GDM1 (cell line): ENCODE data around the gene ENTPD7.
"Not testable (repeated sequence)": the region's sequence is repeated elsewhere in the genome, so short reads cannot be mapped to it uniquely, and the experiment has no call there.

Experiments
- DNase-seq: peaks from one replicate; lab custom pipeline; 2025; lab: John Stamatoyannopoulos, UW

ENTPD7 gene

DNA sequence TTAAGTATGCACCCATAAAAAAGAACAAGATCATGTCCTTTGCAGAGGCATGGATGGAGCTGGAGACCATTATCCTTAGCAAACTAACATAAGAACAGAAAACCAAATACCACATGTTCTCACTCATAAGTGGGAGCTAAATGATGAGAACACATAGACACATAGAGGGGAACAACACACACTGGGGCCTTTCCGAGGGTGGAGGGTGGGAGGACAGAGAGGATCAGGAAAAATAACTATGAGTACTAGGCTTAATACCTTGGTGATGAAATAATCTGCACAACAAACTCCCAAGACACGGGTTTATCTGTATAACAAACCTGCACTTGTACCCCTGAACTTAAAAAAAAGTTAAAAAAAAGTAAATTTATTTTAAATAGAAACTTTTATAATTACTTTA lies 86.9 kb downstream of the ENTPD7 start:
- DNase-seq, result not testable (repeated sequence)

DNA sequence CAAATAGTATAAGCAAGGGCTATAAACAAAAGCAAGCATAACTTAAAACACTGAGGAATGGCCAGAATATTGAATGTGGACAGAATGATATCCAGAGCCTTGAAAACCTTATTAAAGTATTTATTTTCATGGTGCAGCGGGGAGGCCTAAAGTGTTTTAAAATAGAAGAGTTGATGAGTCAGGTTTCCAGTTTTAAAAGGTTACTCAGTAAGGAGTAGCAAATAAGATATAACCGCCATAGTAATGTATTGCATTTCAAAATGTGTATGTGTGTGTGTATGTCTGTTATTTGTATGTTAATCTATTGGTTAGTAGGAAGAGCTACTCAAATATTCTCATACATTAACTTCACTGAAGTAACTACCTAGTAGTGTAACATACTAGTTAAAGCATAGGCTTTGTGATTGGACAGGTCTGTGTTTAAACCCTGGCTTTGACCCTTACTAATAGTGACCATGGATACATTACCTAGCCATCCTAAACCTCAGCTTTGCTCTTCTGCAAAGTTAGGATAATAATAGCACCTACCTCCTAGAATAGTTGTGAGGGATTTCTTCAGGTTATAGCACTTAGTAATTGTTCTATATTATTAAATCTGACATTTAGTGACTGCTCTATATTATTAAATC lies 89.6 kb downstream of the ENTPD7 start:
- DNase-seq, result no peak

DNA sequence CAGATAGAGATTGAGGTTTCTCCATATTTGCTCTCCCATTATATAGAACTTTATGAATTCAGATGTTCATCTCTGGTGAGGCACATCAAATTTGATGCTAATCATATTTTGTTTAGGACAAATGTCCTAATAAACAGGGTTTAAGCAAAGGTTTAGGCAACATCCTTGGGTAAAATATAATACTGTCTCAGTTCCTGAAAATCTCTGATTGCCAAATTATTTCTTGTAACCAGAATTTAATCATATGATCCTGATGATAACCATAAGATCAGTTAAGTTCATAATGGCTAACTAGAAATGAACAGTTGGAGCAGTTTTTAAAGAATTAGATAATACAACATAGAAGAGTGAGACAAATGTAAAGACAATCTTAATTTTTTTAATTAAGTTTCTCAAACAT lies 91.3 kb downstream of the ENTPD7 start:
- no peak for DNase-seq

DNA sequence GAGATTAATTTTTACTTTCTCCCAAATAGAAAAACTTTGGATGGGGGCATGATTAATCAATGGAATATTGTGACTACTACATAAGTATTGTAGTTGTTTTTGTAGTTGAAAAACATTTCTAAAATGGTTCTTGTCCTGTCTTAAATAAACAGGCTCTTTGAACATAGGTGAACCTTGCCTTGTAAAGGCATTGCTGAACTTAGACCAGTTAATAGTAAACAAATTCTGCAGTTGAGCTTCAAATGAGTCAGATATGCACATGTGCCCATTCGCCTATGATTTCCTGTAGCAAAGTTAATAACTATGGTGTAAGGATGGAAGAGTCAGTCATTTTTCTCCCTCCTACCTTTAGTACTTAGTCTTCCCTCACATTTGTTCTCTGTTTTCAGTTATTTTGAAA lies 95.4 kb downstream of the ENTPD7 start:
- no peak for DNase-seq
